BJ (cell line): ENCODE results near the gene PCGF3. TPM values are rescaled to one million over a fixed set of nuclear protein-coding genes. Genes with fewer than 3 reads are reported as not detected.
"Not testable (repeated sequence)": the region's sequence is repeated elsewhere in the genome, so short reads cannot be mapped to it uniquely, and the experiment has no call there.

Experiments
- CTCF ChIA-PET: fragments of 350-600 bp; formaldehyde crosslinking; extraction: SDS; loops from one replicate; lab custom pipeline; 2021; ENCODE audit warnings: antibody characterized with exemption, inconsistent platforms; lab: Yijun Ruan, JAX
- POLR2A ChIA-PET: fragments of 300-600 bp; sonication (Branson Sonifier 250); formaldehyde crosslinking; extraction: SDS; loops from one replicate; lab custom pipeline; 2021; ENCODE audit warnings: antibody characterized with exemption; lab: Charles Lee
- DNase-seq: peaks from one replicate; pipeline ENCODE4 v3.0.0-alpha.2; 2011; ENCODE audit warnings: low read depth
- H3K27me3 ChIP-seq: 2 replicates; pipeline ENCODE4 v1.6.0; 2011; ENCODE audit warnings: low read length; ENCODE audit not compliant: control insufficient read depth, insufficient read depth
- H3K36me3 ChIP-seq: 2 replicates; pipeline ENCODE4 v1.5.1; 2011; ENCODE audit warnings: low read length; ENCODE audit not compliant: control insufficient read depth, insufficient read depth
- H3K4me3 ChIP-seq: 2 replicates; pipeline ENCODE4 v1.5.1; 2011; ENCODE audit warnings: low read depth, mild to moderate bottlenecking, control low read depth, low read length
- polyA plus RNA-seq: library from polyadenylated mRNA; depleted of rRNA; stranded (reverse); fragments of >200 nt; gene quantifications from 2 replicates; pipeline ENCODE4 v1.2.3, GENCODE V29; 2011
- TF ChIP-seq, protein P1 (sequence below): IDR thresholded peaks from 2 replicates; pipeline ENCODE4 v1.5.1; 2011; ENCODE audit warnings: low read depth, mild to moderate bottlenecking, control low read depth, inconsistent platforms, low read length, moderate library complexity; ENCODE audit not compliant: insufficient read depth

PCGF3 gene
- polyA plus RNA-seq, 1 experiment, result 37.6 TPM

DNA sequence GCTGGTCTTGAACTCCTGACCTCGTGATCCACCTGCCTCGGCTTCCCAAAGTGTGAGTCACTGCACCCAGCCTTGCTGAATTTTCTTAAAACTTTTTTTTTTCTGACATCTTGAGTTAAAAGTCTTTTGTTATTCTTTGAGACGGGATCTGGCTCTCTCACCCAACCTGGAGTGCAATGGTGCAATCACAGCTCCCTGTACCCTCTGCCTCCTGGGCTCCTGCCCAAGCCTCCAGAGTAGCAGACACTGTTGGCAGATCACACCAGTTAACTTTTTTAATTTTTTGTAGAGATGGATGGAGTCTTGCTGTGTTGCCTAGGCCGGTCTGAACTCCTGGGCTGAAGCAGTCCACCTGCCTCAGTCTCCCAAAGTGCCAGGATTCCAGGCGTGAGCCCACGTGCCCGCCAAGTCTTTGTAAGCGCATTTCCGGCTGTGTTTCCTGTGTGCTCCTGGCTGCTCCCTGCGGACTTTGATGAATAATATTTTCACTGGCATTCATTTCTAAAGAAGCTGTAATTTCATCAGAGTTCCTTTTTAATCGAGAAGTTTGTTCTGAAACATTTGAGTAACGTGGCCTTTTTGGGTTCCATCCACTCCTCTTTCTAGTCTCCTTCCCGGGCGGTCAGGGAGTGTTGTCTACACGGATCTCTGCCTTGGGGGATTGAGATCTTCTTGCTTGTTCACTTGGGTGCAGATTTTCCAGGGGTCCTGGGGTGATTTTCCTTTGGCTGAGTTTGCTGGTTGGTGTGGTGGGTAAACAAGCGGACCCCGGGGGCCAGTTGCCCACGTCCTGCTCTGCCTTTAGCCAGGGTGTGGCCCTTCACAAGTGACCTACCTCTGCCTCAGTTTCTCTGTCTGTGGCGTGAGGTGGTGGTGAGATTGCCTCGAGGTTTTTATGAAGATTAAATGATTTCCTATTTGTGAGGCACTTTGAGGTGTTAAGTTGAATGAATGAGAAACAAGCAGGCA is 44.4 kb downstream of the PCGF3 start:
- Histone ChIP-seq H3K36me3 (peaks cover 29% of the 10 kb centered on the region), H3K4me3 (no peak overlapping the region), H3K27me3 (no peaks in the 10 kb centered on the region)
- ChIA-PET POLR2A (interaction anchor here (0.7 kb wide), 1 partner anchor 32 kb away, joined by 5 read pairs; no protein-coding TSS in a partner anchor), CTCF (no interaction called here)
- DNase-seq, result no peak
- TF ChIP-seq, protein P1, sequence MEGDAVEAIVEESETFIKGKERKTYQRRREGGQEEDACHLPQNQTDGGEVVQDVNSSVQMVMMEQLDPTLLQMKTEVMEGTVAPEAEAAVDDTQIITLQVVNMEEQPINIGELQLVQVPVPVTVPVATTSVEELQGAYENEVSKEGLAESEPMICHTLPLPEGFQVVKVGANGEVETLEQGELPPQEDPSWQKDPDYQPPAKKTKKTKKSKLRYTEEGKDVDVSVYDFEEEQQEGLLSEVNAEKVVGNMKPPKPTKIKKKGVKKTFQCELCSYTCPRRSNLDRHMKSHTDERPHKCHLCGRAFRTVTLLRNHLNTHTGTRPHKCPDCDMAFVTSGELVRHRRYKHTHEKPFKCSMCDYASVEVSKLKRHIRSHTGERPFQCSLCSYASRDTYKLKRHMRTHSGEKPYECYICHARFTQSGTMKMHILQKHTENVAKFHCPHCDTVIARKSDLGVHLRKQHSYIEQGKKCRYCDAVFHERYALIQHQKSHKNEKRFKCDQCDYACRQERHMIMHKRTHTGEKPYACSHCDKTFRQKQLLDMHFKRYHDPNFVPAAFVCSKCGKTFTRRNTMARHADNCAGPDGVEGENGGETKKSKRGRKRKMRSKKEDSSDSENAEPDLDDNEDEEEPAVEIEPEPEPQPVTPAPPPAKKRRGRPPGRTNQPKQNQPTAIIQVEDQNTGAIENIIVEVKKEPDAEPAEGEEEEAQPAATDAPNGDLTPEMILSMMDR, result no peak

DNA sequence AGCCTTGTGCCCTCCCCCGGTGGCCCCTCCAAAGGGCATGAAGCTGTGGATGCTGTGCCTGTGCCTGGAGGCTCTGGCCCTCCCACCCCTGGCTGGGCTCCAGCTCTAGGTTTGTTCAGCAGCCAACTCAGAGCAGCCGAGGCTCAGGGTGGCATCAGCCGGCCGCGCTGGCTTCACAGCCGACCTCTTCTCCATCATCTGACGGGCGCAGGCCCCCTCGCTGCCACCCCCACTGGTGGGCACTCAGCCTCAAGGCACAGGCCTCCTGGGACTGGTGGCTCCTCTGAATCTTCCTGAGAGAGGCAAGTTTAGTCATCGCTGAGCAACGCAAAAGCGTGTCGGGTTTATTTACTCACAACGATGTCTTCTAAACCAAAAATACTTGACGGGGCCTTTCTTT is 46.0 kb downstream of the PCGF3 start:
- no peaks in the 10 kb centered on the region for H3K27me3 ChIP-seq
- H3K4me3 ChIP-seq, result no peak overlapping the region
- no peak for DNase-seq
- ChIA-PET POLR2A (no interaction called here), CTCF (interaction anchor here (4.5 kb wide), 1 partner anchor 10 kb away, joined by 28 read pairs; no protein-coding TSS in a partner anchor)
- TF ChIP-seq, protein P1, result no peak
- H3K36me3 ChIP-seq, result peaks cover 31% of the 10 kb centered on the region

DNA sequence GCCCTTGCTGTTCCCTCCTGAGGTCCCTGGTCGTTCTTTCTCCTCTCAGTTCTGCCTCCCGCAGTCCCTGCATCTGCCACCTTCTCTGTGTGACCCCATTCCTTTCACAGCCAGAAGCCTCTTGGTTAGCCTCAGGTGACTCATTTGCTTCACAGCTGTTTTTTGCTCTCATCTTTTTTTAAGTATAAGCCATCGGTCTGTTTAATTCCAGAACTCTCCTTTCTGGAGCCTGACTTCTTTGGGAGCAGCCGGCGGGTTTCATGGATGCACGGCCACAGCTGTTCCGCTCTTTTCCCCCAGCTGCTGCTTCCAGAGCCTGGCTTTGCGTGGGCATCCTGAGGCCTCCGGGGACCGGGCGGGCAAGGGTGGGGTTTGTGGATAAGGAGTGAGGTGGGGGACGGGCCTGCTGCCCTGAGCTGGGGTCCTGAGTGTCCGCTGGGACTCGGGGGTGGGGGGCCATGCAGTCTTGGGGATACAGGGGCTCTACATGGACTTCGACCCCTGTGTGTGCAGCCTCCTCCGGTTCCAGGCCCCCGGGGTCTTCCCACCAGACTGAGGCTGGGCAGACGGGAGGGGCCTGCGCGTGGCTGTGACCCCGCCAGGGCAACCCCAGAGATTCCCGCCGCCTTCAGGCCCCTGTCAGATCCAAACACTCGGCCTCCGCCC is 46.7 kb downstream of the PCGF3 start:
- Histone ChIP-seq H3K4me3 (no peak overlapping the region), H3K36me3 (peaks cover 31% of the 10 kb centered on the region), H3K27me3 (no peaks in the 10 kb centered on the region)
- POLR2A ChIA-PET, result no interaction called here
- CTCF ChIA-PET, result interaction anchor here (0.7 to 4.5 kb wide), 2 partner anchors 10 to 235 kb away, joined by 3 to 28 read pairs; partner anchors contain the start of gene IDUA
- TF ChIP-seq, protein P1, result no peak
- DNase-seq, result no peak

DNA sequence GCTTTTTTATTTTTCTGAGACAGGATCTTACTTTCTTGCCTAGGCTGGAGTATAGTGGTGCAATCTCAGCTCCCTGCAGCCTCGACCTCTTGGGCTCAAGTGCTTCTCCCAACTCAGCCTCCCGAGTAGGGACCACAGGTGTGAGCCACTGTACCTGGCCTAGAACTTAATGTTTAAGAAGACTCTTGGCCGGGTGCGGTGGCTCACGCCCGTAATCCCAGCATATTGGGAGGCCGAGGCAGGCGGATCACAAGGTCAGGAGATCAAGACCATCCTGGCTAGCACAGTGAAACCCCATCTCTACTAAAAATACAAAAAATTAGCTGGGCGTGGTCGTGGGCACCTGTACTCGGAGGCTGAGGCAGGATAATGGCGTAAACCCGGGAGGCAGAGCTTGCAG is 47.6 kb downstream of the PCGF3 start:
- CTCF ChIA-PET, result interaction anchor here (0.7 to 4.5 kb wide), 2 partner anchors 11 to 234 kb away, joined by 3 to 28 read pairs; partner anchors contain the start of gene IDUA
- DNase-seq, H3K4me3 ChIP-seq, POLR2A ChIA-PET, H3K27me3 ChIP-seq: not testable (repeated sequence)
- H3K36me3 ChIP-seq, result peaks cover 29% of the 10 kb centered on the region

DNA sequence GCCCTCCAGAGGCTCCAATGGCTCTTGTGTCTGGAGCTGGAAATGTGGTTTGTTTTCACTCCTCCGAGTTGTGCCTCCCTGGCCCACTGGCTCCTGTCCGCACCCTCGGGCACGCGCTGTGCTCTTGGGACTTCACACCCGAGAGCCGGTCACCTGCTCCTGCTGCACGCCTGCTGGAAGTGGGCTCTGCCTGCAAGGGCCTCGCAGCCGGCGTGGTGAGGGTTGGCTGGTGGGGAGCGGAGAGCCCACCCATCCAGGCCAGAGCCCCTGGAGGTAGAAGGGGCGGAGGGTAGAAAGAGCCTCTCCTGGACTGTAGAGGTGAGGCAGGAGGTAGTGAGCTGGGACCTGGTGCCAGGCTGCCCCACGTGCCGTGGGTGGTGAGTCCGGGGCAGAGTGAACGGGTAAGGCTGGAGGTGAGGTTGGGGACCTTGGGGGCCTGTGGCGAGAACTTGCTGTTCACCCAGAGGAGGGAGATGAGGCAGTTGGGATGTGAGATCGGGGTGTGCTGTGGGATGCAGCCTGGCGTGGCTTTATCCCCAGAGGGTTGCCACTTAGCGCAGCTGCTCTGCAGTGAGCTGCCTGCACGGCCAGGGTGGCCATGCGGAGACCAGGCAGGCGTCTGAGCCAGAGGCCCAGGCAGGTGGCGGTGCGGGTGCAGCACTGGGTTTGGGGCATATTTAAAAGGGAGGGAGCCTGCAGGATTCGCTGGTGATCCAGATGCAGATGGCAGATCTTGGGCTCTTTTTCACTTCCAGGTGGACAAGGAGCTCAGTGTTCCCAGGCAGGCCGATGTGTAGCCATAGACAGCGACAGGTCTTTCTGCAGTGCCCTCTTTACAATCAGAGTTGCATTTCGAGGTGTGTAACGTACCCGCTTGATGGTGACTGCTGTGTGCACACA is 48.8 kb downstream of the PCGF3 start:
- DNase-seq, result no peak
- POLR2A ChIA-PET, result no interaction called here
- TF ChIP-seq, protein P1, result no peak
- CTCF ChIA-PET, result interaction anchor here (4.5 kb wide), 1 partner anchor 13 kb away, joined by 28 read pairs; no protein-coding TSS in a partner anchor
- H3K27me3 ChIP-seq, result no peaks in the 10 kb centered on the region
- no peak overlapping the region for H3K4me3 ChIP-seq
- peaks cover 25% of the 10 kb centered on the region for H3K36me3 ChIP-seq
